SK-N-SH treated with all-trans-retinoic acid at 6 μM for 48 hours (cell line): ENCODE results near the gene CACNB2.

Experiments
- ARNTL ChIP-seq: fragments of 450-650 bp; formaldehyde crosslinking; IDR thresholded peaks from 2 replicates; pipeline ENCODE4 v1.5.0; 2020; ENCODE audit warnings: low read depth, mild to moderate bottlenecking, moderate library complexity, borderline replicate concordance
- GLIS3 ChIP-seq: fragments of 250-450 bp; sonication (Bioruptor Pico); IDR thresholded peaks from 2 replicates; pipeline ENCODE4 v1.5.0; 2020; ENCODE audit warnings: mild to moderate bottlenecking, moderate library complexity
- ISL1 ChIP-seq: fragments of 250-450 bp; sonication (Bioruptor Pico); IDR thresholded peaks from 2 replicates; pipeline ENCODE4 v2.1.2; 2022; ENCODE audit warnings: mild to moderate bottlenecking, moderate library complexity
- OSR1 ChIP-seq: fragments of 250-450 bp; sonication (Bioruptor Pico); IDR thresholded peaks from 2 replicates; pipeline ENCODE4 v1.8.0; 2022; ENCODE audit warnings: moderate library complexity, mild to moderate bottlenecking, inconsistent platforms
- PPARA ChIP-seq: fragments of 250-450 bp; sonication (Bioruptor Pico); IDR thresholded peaks from 2 replicates; pipeline ENCODE4 v1.5.0; 2020; ENCODE audit warnings: mild to moderate bottlenecking, borderline replicate concordance
- RARB ChIP-seq: fragments of 250-450 bp; sonication (Bioruptor Pico); IDR thresholded peaks from 2 replicates; pipeline ENCODE4 v1.8.0; 2021; ENCODE audit warnings: mild to moderate bottlenecking, moderate library complexity
- ZC3H10 ChIP-seq: fragments of 250-450 bp; sonication (Bioruptor Pico); IDR thresholded peaks from 2 replicates; pipeline ENCODE4 v1.5.1; 2021; ENCODE audit warnings: mild to moderate bottlenecking, moderate library complexity
- ZFP3 ChIP-seq: fragments of 250-450 bp; sonication (Bioruptor Pico); IDR thresholded peaks from 2 replicates; pipeline ENCODE4 v1.5.0; 2020; ENCODE audit warnings: mild to moderate bottlenecking, moderate library complexity
- ZFP30 ChIP-seq: fragments of 450-650 bp; formaldehyde crosslinking; IDR thresholded peaks from 2 replicates; pipeline ENCODE4 v1.5.0; 2022; ENCODE audit warnings: mild to moderate bottlenecking, moderate library complexity
- ZNF565 ChIP-seq: fragments of 450-650 bp; formaldehyde crosslinking; conservative IDR thresholded peaks from 2 replicates; pipeline ENCODE4 v1.5.0; 2020; ENCODE audit warnings: low read depth, mild to moderate bottlenecking, moderate library complexity
- ZNF70 ChIP-seq: fragments of 450-650 bp; formaldehyde crosslinking; IDR thresholded peaks from 2 replicates; pipeline ENCODE4 v1.5.0; 2020; ENCODE audit warnings: mild to moderate bottlenecking, moderate library complexity
- ZNF8 ChIP-seq: fragments of 450-650 bp; formaldehyde crosslinking; IDR thresholded peaks from 2 replicates; pipeline ENCODE4 v1.5.0; 2020; ENCODE audit warnings: mild to moderate bottlenecking, moderate library complexity

DNA sequence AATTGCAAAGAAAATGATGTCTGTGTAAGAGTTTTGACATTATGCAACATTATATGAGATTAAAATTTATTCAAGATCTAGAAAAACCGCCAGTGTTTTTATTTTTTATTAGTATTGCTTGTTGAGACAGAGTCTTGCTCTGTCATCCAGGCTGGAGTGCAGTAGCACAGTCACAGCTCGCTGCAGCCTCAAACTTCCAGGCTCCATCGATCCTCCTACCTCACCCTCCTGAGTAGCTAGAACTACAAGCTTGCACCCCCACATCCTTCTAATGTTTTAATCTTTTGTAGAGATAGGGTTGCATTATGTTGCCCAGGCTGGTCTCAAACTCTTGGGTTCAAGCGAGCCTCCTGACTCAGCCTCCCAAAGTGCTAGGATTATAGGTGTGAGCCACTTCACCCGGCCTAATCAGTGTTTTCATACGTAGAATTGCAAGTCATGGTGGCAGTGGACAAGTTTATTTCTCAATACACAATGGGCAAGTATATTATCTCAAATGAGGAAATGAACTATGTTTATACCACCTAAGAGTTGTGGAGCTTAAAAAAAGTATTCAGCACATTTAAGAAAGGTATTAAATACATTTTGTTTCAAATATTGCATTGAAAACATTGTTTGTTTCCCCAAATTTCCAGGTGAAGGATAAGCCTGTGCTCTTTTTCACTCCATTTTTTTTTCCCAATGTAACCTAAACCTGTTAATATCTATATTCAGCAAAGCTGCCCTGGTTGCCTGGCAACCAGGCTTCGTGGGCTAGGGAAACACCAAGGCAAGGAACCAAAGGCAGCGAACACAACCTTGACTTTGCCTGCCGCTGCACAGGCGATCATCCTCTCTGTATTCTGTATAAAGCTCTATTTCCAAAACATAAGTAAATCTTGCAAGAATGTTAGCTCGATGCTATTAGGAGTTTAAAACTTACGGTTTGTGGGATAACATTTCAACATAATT is 163.9 kb downstream of the CACNB2 start:
- TF ChIP-seq ZFP3 (no peak), ZFP30 (CRISPR knock-in tag) (no peak), GLIS3 (CRISPR knock-in tag) (no peak), OSR1 (no peak), RARB (CRISPR knock-in tag) (no peak), ZNF70 (no peak), ZC3H10 (CRISPR knock-in tag) (no peak), PPARA (no peak), ISL1 (CRISPR knock-in tag) (no peak), ARNTL (CRISPR knock-in tag) (no peak), ZNF565 (no peak), ZNF8 (no peak)
